HG03439 (cell line): ENCODE data around the gene ARHGEF16.

ENCODE experiments used
- ATAC-seq: cut with Tn5 transposase; IDR thresholded peaks from one replicate; pipeline ENCODE4 v1.9.1; 2021; ENCODE audit warnings: mild to moderate bottlenecking, moderate library complexity; ENCODE audit not compliant: unreplicated experiment

Gene ARHGEF16

GRCh38 chr1:3453891-3454810, at the start of gene ARHGEF16:
Gene ARHGEF16 (plus strand): TSS chr1:3454665. CDS start chr1:3463085, 8,420 bp downstream.
- ATAC-seq, result no peak

GRCh38 chr1:3404801-3405200, 49.7 kb upstream of the ARHGEF16 start:
- no peak for ATAC-seq

- ATAC-seq, result no peak
Observed at GRCh38 chr1:3405491-3405890, 49.0 kb upstream of the ARHGEF16 start.

- no peak for ATAC-seq
Observed at GRCh38 chr1:3405974-3406867, 48.2 kb upstream of the ARHGEF16 start.

DNA sequence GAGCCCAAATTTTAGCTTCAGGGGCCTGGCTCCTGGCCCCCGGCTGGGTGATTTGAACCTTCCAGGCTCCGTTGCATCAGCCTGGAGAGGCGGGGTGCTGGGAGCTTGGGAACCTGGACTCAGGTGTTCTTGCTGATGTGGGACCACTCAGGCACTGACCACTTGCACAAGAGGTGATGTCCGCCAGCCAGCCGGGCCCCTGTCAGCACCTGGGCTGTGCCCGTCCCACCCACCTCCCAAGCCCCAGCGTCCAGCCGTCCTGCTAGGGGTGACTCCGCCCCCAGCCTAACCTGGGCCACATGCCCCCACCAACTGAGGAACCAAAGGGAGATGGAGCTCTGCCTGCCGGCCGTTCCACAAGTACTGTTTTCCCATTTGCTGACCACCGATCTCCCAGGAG, 47.4 kb upstream of the ARHGEF16 start:
- ATAC-seq, result no peak

- ATAC-seq, result no peak
Observed at GRCh38 chr1:3408751-3409266, 45.7 kb upstream of the ARHGEF16 start.

DNA sequence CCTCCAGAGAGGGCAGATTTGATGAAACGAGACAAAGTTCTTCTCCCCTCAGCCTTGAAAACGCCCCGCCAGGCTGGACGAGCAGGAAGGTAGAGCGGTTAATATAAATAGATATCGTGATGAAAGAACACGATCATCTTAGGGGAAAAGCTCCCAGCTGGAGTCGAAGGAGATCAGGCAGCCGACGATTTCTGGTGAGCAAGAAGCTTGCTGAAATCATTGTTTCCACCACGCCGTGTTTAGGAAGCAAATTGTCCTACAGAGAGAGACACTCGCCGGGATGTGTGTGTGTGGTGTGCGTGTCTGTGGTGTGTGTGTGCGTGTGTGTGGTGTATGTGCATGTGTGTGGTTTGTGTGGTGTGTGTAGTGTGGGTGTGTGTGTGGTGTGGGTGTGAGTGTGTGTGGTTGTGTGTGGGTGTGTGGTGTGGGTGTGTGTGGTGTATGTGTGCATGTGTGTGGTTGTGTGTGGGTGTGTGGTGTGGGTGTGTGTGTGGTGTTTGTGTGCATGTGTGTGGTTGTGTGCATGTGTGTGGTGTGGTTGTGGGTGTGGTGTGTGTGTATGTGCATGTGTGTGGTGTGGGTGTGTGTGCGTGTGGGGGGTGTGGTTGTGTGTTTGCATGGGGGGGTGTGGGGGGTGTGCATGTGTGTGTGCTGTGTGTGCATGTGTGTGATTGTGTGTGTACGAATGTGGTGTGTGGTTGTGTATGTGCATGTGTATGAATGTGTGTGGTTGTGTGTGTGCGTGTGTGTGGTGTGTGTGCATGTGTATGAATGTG, 44.9 kb upstream of the ARHGEF16 start:
- no peak for ATAC-seq

- ATAC-seq, result no peak
Observed at GRCh38 chr1:3410142-3410925, 44.1 kb upstream of the ARHGEF16 start.

- ATAC-seq, result no peak
Observed at GRCh38 chr1:3411806-3412205, 42.7 kb upstream of the ARHGEF16 start.

DNA sequence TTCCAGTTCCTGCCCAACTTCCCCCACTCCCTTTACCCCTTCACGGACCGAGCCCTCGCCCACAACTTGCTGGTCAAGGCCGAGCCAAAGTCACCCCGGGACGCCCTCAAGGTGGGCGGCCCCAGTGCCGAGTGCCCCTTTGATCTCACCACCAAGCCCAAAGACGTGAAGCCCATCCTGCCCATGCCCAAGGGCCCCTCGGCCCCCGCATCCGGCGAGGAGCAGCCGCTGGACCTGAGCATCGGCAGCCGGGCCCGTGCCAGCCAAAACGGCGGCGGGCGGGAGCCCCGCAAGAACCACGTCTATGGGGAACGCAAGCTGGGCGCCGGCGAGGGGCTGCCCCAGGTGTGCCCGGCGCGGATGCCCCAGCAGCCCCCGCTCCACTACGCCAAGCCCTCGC, 42.1 kb upstream of the ARHGEF16 start:
- no peak for ATAC-seq

DNA sequence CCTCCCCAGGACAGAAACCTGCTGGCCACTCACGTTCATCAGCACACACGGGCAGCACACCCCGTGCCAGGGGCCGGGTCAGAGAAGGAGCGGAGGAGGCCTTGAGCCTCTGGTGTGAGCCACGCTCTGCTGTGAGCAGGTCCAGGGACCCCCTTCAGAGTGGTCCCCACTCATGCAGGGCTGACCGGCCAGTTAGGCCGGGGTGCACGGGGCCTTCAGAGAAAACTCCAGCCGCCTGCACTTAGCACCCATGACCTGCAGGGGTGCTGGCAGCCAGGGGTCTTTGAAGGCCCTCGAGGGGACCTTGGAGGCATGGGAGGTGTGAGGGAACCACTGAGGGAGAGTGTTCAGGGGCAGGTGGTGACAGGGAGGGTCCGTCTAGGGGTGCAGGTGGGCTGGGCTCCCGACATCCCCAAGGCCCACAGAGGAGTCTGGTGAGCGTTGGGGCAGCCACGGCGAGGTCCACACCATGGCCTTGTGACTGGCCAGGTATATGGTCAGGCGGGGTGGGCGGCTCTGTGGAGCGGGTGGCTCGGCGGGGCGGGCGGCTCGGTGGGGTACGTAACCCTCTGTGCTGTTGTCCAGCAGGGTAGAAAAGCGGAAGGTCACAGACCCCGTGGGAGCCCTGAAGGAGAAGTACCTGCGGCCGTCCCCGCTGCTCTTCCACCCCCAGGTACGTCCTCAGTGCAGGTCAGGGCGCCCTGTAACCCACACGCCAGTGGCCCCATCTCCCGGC, 40.3 kb upstream of the ARHGEF16 start:
- ATAC-seq, result no peak

- ATAC-seq, result no peak
Observed at GRCh38 chr1:3415260-3416090, 39.0 kb upstream of the ARHGEF16 start.

GRCh38 chr1:3417082-3417739, 37.3 kb upstream of the ARHGEF16 start:
- no peak for ATAC-seq

DNA sequence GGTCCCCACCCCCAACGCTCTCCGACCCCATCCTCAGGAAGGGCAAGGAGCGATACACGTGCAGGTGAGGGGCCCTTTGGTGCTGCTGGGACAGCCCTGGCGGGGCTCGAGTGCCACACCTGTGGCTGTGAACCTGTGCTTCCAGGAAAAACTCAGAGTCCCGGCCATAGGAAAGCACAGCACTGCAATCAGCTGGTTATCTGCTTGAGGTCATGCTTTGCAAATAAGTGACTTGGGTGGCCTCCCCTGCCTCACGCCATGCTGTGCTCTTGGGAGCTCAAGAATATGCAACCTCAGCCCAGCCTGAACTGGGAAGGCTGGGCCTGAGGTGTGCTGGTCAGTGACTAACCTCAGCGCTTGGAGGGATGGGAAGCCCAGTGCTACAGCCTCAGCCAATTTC, 36.5 kb upstream of the ARHGEF16 start:
- ATAC-seq, result no peak

GRCh38 chr1:3418600-3418999, 35.9 kb upstream of the ARHGEF16 start:
- ATAC-seq, result no peak

DNA sequence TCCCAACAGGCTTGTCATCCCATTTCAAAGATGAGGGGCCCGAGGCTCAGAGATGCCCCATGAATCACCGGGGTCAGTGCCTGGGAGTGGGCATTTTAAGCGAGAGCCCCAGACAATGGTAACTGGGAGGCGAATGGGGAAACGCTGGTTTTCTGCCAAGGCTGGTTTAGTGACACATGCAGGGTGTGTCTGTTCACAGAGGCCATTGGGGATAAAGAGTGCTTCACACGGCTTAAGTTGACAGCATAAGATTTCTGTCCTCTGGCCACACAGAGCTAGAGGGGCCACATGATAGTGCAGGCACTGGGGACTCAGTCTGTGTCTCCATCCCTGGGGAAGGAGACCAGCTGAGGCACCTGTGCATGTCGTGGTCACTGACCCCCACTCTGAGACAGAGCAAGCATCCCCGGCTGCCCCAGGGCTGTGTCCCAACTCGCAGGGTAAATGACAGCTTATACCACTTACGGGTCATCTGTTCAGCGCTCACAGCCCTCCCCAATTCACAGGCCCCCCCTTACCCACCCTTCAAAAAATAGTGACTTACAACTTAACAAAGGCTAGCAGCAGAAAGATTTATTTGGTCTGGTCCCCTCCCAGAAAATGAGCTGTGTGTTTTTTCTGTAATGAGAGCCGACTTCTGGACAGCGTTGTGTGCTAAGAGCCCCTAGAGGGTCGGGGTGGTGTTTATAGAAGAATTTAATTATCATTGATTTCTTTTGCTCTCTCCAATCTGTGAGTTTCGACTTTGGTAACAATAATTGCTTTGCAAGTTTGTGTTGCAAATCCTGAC, 34.9 kb upstream of the ARHGEF16 start:
- no peak for ATAC-seq
